Activated CD4-positive, alpha-beta T cell treated with anti-CD3 and anti-CD28 coated beads, Interleukin-2, amount 50 U/mL, for 1 hour (primary cell): ENCODE data around the gene MSL1.

Source experiments
- DNase-seq: peaks from one replicate; pipeline ENCODE4 v3.0.0-alpha.2; 2020

MSL1 gene

DNA sequence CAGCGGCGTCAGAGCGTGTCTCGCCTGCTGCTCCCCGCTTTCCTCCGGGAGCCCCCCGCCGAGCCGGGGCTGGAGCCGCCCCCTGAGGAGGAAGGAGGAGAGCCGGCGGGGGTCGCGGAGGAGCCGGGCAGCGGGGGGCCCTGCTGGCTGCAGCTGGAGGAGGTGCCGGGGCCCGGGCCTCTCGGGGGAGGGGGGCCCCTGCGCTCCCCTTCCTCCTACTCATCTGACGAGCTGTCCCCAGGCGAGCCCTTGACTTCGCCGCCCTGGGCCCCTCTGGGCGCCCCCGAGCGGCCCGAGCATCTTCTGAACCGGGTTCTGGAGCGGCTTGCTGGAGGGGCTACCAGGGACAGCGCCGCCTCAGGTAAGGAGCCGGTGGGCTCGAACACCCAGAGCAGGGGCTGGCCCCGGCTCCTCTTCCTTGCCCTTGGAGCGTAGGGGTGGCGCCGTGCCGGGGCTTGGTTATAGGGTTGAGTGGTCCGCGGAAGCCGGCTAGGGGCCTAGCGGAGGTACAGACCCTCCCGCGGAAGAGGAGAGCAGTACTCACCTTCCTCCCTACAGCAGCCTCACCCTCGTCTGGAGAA is 56.3 kb downstream of the MSL1 start:
- DNase-seq, result no peak

DNA sequence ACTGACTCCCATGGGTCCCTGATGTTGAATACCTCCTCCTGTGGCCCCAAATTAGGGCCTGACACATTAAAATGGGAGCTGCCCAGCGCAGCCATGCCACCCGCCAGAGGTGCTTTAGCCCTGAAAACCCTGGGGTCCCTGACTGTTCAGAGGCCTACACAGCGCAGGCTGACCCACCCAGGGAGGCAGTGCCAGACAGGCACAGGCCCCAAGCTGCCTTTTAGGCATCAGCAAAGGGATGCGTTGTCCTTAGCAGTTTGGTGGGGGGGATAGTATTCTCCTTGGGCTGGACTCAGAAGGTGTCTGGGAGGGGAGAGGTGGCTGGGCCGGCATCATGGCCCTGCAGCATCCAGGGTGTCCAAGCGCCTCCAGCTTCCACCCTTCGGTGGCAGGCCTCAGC is 56.9 kb downstream of the MSL1 start:
- no peak for DNase-seq

DNA sequence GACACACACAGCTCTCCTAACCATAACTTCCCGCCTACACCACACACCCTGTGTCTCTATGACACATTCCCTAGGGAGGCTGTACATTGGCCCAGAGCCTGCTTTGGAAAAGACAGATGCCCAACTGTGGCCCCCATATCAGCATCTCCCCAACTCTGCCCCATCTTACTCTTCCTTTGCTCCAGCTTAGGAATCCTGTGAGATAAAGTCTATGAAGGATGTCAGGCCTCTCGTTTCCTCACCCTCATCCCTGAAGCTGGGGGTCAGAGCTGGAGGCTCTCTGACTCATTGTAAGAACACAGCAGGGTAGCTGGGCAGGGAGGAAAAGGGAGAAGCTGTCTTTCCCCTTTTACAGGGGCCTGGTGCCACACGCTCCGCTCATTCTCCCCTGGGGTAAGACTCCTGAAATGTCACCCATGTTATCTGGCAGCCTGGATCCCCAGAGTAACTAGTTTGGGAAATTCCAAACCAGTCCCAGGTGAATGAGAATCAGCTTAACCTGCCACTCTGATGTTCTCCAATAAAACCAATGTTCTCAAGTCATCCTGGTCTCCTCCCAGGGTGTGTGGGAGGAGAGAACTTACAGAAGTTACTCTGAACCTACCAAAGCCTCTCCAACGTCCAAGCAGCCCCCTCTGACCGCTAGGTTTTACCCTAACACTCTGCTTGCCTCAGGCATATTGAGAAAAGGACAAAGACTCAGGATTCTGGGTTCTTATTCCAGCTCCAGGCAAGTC is 58.3 kb downstream of the MSL1 start:
- DNase-seq, result no peak

DNA sequence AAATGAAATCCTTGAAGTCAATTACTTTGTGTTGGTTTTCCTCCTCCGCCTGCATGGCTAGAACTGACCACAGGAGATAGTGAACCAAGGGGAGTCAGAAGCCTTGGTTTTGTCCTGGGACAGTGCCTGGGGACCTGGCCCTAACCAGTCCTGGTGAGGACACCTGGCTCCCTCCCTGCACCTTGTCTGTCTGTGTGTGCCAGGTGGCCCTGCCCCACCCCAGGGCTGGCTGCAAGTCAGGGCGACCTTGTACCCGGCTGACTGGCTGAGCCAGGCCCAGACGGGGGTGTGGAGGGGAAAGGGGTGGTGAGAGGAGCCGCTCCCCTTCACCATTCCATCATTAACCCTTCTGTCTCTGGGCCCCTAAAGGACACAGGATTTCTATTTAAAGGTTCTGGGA is 58.9 kb downstream of the MSL1 start:
- DNase-seq, result no peak

DNA sequence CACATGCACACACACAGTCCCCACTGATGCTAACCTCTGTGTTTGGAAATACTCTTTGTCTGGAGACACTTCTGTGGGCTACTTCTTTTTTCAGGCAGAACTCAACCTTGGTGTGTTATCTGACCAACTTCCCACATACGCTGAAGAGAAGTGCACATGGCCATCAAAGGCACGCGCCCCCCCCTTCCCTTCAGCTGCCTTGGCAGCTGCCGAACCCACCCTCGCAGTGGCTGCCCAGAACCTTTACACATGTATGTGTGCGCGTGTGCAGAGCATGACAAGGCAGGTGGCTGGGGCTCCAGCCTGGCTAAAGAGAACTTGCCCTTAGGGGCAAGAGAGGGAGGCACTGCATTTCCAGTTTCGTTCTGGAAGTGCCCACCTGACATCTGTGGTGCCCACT is 59.4 kb downstream of the MSL1 start:
- no peak for DNase-seq

DNA sequence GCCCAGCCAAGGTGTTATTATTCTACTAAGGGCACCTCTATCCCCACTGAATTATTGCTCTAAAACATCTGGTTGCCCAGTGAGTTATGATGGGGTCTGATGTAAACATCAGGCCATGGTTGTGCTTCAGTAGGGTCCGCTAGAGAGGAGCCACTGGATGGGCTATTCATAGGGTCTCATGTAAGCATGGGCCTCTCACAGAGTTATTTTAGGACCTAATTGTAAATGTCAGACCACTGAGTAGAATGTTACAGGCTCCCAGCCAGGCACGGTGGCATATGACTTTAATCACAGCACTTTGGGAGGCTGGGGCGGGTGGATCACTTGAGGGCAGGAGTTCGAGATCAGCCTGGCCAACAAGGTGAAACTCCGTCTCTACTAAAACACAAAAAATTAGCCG is 60.8 kb downstream of the MSL1 start:
- no peak for DNase-seq
